ENCODE results near the gene BMPR2.
"Not testable (repeated sequence)": the region's sequence is repeated elsewhere in the genome, so short reads cannot be mapped to it uniquely, and the experiment has no call there.

Gene BMPR2

DNA sequence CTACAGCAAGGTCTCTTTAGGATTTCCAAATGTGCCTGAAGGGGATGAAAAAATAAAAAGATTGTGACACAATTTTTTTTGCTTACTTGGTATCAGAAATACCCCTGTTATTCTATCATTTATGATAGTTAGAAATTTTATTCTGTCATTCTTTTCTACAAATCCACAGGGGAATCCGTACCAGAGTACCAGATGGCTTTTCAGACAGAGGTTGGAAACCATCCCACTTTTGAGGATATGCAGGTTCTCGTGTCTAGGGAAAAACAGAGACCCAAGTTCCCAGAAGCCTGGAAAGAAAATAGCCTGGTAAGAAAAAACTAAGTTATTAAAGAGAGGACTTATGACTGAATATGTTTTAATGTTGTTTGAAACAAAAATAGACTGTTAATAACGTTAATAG, 166.0 kb downstream of the BMPR2 start:
- DNase-seq = peak; percentile 90

DNA sequence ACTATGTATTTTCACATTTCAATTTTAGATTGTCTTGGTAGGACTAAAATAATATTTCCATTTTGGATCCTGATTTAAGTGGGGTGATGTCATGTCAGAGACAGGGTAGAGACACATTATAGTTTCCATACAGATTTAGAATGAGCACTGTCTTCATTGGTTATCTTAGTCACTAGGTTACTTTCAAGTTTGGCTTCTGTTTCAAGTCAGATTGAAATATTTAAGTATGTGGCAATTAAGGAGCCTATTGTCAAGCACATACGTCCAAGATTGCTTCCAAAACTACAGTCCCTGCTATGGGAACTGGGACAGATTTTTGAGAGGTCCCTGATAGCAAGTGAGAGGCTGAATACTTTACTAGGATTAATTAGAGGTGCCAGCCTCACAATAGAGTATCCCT, 169.4 kb downstream of the BMPR2 start:
- no peak for DNase-seq

DNA sequence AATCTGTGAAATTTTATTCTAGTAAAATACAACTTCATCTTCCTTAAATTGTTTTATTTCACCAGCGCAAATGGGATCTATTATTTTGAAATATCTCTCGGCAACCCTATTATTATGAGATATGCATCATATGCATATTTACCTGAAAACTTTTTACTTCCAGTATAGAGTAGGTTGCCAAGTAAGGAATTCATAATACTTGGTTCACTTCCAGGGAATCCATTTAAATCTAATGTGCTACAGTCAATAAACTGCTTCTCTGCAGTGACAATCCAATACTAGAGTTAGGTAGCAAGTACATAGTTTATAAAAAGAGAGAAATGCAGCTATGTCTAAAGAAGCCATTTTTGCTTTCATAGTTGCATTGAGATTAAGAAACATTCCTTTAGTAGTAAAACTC, 169.8 kb downstream of the BMPR2 start:
- DNase-seq = no peak

DNA sequence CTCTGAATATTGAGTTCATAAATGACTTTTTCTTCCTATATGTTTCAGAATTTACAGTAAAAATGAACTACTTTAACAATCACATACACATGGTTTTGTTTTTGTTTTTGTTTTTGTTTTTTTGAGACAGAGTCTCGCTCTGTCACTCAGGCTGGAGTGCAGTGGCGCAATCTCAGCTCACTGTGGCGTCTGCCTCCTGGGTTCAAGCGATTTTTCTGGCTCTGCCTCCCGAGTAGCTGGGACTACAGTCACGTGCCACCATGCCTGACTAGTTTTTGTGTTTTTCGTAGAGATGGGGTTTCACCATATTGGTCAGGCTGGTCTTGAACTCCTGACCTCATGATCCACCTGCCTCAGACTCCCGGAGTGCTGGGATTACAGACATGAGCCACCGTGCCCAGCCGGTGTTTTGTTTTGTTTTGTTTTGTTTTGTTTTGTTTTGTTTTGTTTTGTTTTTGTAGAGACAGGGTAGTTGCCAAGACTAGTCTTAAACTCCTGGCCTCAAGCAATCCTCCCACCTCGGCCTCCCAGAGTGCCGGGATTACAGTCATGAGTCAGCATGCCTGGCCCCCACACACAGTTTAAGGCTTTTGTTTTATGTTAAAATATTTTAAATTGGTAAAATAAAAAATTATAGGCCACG, 170.5 kb downstream of the BMPR2 start:
- not testable (repeated sequence) for DNase-seq

DNA sequence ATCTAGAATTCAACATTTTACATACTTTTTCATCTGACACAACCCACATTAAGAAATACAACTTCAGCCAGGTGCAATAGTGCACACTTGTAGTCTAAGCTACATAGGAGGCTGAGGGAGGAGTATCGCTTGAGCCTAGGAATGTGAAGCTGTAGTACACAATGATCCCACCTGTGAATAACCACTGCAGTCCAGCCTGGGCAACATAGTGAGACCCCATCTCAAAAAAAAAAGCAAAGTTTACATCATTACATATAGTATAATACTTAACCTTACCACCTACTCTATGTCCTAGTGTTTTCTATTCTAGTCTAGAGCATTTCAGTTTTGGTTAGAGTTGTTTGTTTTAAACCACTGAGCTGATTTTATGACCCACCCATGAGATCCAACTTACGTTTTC, 172.1 kb downstream of the BMPR2 start:
- DNase-seq = no peak

DNA sequence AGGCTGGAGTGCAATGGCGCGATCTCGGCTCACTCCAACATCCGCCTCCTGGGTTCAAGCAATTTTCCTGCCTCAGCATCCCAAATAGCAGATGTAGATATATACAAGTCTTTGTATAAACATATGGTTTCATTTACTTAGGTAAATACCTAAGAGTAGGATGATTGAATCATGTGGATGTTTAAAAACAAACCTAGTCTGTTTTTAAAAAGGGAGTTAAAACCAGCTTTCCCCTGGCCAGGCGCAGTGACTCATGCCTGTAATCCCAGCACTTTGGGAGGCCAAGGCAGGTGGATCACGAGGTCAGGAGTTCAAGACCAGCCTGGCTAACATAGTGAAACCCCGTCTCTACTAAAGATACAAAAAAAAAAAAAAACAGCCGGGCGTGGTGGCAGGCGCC, 174.9 kb downstream of the BMPR2 start:
- not testable (repeated sequence) for DNase-seq

DNA sequence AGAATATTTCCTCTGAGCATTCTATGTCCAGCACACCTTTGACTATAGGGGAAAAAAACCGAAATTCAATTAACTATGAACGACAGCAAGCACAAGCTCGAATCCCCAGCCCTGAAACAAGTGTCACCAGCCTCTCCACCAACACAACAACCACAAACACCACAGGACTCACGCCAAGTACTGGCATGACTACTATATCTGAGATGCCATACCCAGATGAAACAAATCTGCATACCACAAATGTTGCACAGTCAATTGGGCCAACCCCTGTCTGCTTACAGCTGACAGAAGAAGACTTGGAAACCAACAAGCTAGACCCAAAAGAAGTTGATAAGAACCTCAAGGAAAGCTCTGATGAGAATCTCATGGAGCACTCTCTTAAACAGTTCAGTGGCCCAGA, 179.2 kb downstream of the BMPR2 start:
- DNase-seq = no peak

DNA sequence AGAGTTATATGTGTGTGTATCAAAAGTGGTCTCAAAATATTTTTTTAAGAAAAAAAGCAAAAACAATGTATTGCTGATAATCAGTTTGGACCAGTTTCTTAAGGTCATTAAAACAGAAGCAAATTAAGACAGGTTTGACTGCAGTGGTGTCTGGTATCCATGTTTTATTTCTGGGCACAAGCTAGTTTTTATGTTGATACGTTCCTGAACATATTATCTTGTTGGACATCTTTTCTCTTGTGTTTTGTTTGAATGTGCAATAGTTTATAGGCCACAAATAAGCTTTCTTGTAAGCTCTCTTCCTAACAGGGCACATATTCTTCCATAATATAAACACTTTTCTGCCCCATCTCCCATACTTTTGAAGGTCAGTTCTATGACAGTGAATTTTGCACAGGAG, 184.1 kb downstream of the BMPR2 start:
- DNase-seq = no peak

DNA sequence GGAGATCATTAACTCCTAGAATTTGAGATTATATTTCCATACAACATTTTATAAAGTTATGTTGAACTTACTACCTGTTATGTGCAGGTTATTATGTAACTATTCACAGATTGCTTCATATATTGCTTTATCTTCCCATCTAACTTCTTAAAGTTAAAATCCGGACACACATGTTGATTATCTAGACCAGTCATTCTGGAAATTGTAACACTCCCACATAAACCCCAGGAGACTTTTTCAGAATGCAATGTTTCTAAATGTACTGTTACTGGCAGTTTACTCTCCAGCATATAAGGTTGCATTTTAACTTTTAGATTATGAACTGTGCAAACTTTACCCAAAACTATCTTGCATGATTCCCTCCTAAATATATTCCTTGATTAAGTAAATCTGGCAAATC, 188.1 kb downstream of the BMPR2 start:
- DNase-seq = no peak

DNA sequence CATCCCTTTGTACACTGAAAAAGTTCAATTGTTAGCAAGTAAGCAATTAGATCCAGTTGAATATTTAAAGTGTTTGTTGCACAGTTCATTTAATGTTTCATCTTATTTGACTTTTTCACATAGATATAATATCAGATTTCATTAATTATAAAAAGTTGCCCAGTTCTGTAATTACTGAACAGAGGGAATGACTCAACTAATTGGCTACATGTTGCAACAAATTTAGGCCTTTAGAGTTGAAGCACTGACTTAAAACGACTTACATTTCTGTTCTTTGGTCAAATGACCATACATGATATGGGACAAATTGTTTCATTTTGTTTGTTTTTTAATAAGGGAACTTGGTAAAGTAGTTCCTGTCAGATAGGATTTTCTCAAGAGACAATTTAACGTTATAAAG, 190.2 kb downstream of the BMPR2 start:
- no peak for DNase-seq

DNA sequence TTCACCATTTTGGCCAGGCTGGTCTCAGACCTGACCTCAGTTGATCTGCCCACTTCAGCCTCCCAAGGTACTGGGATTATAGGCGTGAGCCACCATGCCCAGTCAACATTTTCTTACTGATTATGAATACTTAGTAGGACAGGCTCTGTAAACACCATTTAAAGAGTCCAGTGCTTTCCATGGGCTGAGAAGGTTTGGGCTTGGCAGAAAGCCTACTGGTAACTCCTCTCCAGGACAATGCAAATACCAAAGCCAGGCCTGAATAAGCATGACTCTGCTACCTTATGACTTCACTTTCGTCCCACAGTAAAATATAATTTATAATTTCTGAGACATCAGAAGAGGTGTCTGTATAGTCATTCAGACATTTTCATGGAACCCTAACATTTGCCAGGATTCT, 198.4 kb downstream of the BMPR2 start:
- no peak for DNase-seq

DNA sequence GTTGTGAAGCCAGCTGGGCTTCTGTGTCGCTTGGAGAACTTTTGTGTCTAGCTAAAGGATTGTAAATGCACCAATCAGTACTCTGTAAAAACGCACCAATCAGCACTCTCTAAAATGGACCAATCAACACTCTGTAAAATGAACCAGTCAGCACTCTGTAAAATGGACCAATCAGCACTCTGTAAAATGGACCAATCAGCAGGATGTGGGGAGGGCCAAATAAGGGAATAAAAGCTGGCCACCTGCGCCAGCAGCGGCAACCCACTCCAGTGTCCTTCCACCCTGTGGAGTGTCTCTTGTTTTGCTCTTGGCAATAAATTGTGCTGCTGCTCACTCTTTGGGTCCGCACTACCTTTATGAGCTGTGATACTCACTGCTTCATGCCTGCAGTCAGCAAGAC, 199.1 kb downstream of the BMPR2 start:
- not testable (repeated sequence) for DNase-seq

DNA sequence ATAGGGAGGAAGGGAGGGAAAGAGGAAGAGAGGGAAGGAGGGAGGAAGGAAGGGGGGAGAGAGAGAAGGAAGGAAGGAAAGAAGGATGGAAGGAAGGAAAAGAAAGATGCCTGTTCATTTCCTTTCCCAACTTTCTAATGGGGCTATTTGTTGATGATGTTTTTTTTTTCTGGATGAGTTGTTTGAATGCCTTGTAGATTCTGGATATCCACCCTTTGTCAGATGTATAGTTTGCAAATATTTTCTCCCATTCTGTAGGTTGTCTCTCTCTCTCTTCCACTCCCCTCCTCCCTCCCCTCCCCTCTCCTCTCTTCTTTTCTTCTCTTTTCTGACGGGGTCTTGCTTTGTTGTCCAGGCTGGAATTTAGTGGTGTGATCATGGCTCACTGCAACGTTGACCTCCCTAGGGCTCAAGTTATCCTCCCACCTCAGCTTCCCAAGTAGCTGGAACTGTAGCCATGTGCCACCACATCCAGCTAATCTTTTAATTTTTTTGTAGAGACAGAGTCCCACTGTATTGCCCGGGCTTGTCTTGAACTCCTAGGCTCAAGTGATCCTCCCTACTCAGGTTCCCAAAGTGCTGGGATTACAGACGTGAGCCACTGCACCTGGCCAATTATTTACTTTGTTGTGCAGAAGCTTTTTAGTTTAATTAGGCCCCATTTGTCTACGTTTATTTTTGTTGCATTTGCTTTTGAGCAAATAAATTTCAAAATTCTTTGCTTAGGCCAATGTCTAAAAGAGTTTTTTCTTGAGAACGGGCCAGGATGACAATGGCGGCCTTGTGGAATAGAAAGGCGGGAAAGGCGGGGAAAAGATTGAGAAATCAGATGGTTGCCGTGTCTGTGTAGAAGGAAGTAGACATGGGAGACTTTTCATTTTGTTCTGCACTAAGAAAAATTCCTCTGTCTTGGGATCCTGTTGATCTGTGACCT, 201.4 kb downstream of the BMPR2 start:
- DNase-seq = peak; percentile 51

DNA sequence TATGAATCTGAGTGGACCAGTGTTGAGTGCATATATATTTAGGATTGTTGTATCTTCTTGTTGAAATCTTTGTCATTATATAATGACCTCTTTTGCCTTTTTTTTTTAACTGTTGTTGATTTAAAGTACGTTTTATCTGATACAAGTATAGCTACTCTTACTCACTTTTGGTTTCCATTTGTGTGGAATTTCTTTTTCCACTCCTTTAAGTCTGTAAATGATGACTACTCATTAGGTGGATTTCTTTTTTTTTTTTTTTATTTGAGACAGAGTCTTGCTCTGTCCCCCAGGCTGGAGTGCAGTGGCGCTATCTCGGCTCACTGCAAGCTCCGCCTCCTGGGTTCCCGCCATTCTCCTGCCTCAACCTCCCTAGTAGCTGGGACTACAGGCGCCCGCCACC, 206.7 kb downstream of the BMPR2 start:
- DNase-seq = not testable (repeated sequence)

DNA sequence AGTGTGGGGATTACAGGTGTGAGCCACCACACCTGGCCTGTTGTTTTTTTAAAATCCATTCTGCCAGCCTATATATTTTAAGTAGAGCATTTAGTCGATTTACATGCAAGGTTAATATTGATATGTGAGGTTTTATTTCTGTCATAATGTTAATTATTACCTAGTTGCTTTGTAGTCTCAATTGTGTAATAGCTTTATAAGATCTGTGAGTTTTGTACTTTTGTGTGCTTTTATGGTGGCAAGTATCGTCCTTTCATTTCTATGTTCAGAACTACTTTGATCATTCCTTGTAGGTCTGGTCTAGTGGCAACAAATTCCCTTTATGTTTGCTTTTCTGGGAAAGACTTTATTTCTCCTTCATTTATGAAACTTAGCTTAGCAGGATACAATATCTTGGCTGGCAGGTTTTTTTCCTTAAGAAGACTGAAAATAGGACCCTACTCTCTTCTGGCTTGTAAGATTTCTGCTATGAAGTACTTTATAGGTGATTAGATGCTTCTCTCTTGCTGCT, 207.6 kb downstream of the BMPR2 start:
- DNase-seq = no peak

DNA sequence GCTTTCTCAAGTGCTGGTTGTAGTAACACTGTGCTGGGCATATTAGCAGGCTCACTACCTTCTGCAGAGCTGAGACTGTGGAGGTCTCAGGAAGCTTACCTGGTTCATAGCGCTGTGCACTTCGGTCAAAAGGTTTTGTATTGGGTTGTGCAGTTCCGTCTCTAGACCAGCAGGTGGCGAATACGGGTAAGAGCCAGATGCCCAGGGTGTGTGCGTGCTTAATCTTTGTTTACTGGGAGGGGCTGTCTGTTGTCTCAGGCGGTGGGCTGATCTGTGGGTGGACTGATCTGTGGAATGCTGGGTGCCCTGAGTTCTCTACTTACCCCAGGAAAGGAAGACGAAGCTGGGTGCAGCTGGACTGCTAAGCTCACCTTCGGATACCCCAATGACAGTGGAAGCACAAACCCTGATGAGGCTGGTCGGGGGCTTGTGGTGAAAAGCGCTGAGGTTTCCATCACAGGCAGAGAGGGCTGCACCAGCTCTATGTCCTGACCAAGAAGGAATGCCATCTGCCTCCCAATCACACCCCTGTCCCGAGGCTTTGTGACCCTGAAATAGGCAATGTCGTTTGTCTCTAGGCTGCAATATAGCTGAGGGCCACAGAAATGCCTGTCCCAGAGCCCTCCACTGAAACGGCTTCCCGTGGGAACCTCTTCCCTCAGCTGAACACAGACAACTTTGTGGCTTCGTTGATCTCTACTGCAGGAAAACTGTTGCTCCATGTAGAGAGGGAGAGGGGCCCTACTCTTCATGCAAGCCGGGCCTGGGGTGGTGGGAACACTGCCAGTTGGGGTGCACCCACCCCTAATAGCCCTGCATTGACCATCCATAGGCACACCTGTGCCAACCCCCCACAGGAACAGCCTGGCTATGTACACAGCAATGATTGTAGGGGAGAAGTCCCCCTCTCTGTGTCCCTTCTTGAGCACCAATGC, 212.8 kb downstream of the BMPR2 start:
- DNase-seq = peak; percentile 71

DNA sequence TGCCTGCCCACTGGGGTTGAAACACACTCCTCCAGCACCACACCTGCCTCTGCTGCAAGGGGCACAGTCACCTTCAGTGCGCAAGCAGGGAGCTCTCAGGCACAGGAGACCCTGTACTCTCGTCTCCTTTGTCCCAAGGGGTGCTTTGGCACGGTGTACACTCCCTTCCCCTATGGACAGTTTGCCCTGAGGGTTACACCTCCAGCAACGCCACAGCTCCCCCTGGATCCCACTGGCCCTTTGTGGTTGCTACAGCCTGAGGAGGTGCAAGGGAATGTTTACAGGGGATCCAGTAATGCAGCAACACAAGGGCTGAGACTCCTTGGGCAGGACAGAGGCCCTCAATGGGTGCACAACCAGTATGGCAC, 213.4 kb downstream of the BMPR2 start:
- DNase-seq = no peak

DNA sequence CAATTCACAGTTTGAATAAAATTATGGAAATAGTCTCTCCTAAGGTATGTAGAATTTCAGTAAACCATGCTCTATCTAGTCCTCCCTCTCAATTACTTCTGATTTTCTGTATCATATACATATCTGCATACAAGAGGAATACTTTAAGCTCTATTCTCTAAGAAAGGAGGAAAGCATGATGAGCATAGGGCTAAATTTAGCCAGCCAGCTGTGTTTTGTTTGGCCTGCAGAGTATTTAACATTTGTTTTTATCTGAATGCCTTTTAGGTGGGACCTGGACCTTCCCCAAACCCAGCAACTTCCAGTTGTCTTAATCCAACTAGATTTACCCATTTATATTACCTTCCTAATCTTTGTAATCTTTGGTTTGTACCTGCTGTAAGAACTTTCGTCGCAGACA, 216.4 kb downstream of the BMPR2 start:
- DNase-seq = no peak

DNA sequence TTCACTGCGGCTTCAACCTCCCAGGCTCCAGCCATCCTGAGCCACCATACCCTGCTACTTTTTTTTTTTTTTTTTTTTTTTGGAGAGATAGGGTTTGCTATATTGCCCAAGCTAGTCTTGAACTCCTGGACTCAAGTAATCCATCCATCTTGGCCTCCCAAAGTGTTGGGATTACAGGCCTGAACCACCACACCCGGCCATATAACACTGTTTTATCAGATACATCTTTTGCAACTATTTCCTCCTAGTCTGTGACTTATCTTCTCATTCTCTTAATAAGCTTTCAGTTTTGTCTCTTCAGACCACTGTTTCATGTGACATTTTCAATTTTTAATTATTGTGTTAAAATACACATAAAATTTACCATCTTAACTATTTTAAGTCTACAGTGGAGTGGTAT, 223.0 kb downstream of the BMPR2 start:
- no peak for DNase-seq

DNA sequence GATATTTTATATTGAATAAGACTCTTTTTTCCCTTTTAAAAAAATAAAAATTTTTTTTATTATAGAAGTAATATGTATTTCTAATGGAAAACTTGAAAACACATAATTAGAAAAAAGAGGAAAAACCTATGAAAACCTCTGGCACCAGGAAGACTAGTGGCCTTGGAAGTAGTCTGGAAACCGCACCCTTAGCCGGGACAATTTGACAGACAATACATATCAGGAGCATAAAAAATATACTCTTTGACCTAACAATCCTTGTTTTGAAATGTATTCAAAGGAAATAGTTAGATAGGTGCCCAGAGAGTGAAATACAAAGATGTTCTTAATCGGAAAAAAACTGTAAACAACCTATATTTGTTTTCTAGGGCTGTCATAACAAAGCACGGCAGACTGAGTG, 223.8 kb downstream of the BMPR2 start:
- DNase-seq = no peak

DNA sequence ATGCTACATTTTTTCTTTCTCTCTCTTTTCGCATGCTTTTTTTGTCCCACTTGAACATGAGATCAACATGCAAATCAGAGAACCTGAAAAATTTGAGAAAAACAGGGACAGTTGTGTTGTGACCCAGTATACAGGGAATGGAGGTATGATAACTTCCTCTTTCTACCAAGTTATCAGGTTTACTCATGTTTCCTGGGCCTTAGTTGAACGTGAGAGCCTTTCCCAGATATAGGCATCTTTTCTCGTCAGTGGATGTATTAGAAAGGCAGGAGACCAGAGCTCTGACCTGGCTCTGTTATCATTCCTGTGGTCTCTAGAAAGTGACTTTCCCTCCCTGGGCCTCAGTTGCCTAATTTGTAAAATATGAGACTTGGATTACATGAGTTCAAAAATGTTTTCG, 228.6 kb downstream of the BMPR2 start:
- DNase-seq = no peak

DNA sequence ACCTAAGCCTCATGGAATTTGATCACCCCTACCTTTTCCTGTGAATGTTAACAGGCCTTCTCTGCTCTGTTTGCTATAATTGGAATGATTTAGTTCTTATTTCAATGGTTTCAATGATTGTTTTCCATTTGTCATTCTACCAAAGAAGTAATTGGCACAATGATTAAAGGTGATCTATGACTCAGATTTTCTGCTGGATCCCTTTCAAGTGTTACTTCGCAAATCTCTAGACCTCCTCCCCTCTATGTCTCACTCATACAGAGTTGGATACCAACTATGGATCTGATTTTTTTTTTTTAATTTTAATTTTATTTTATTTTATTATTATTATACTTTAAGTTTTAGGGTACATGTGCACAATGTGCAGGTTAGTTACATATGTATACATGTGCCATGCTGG, 229.0 kb downstream of the BMPR2 start:
- no peak for DNase-seq

DNA sequence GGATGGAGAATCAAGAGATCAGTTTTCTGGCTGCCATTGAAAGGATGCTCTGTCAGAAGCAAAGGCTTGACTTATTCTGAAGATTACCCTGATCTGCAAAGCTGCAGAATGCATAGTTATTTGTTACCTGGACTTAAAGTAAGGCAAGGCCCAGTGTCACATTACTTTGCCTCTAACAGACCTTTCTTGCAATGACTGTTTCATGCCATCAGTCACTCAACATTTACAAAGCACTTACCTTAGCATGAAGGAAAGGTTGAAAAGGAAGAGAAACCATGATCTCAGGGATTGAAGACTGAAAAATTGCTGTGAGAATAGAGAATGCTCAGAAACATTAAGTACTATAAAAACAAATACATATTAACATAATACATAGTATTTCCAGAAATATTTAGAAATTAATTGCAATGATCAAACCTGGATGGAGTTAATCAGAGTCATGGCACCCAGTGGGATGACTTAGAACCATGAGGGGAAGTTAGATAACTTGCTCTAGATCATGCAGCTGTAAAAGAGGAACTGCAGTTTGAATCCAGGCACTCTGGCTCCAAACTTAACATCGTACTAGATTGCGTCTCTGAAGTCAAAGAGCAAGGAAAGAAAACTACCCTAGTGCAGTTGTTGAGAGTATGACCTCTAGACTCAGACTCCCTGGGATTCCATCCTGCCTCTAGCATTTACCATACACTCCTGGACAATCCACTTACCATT, 232.2 kb downstream of the BMPR2 start:
- DNase-seq = no peak

All from NCI-H2171 (cell line).